Progenitor cell of endocrine pancreas (in vitro differentiated cells): ENCODE results near the gene RNF213. TPM values are rescaled to one million over a fixed set of nuclear protein-coding genes. Genes with fewer than 3 reads are reported as not detected.
A peak's percentile ranks its signal among the peaks of the same experiment; 100 is the strongest.

Experiments
- DNase-seq: peaks from one replicate; pipeline ENCODE4 v3.0.0; 2021; ENCODE audit warnings: low spot score; ENCODE audit not compliant: unreplicated experiment
- H3K27ac Mint-ChIP-seq: 2 replicates; pipeline ENCODE4 v1.8.0; 2021; ENCODE audit warnings: mild to moderate bottlenecking, moderate library complexity, mixed read lengths
- H3K27me3 Mint-ChIP-seq: 2 replicates; pipeline ENCODE4 v1.8.0; 2021; ENCODE audit warnings: mixed read lengths
- H3K36me3 Mint-ChIP-seq: 2 replicates; pipeline ENCODE4 v1.8.0; 2022; ENCODE audit warnings: mixed read lengths; ENCODE audit not compliant: insufficient read depth
- H3K4me1 Mint-ChIP-seq: 2 replicates; pipeline ENCODE4 v1.8.0; 2021; ENCODE audit warnings: low read depth, mixed read lengths
- H3K4me3 Mint-ChIP-seq: 2 replicates; pipeline ENCODE4 v1.8.0; 2021; ENCODE audit warnings: low read depth, mild to moderate bottlenecking, moderate library complexity, mixed read lengths
- H3K9me3 Mint-ChIP-seq: 2 replicates; pipeline ENCODE4 v1.8.0; 2021; ENCODE audit warnings: low read depth, mixed read lengths
- CTCF ChIP-seq: fragments of 200-600 bp; sonication (generic); IDR thresholded peaks from one replicate; pipeline ENCODE4 v1.5.0; 2021; ENCODE audit warnings: antibody characterized with exemption, mild to moderate bottlenecking; ENCODE audit not compliant: unreplicated experiment
- total RNA-seq: library from RNA; stranded (reverse); gene quantifications from 2 replicates; pipeline ENCODE4 v1.2.1, GENCODE V29; 2021

RNF213 gene
- total RNA-seq, 1 donor from 2014 or later, result 57.6 TPM

GRCh38 chr17:80423536-80424225 lies 163.0 kb downstream of the RNF213 start:
- peak overlapping the region; percentile 69 for H3K27ac Mint-ChIP-seq
- no peak for TF ChIP-seq CTCF
- no peak overlapping the region for H3K4me3 Mint-ChIP-seq
- H3K9me3 Mint-ChIP-seq, result no peaks in the 10 kb centered on the region
- H3K36me3 Mint-ChIP-seq, result no peaks in the 10 kb centered on the region
- H3K27me3 Mint-ChIP-seq, result no peaks in the 10 kb centered on the region
- peaks cover 2% of the 10 kb centered on the region for H3K4me1 Mint-ChIP-seq
- DNase-seq, result no peak

GRCh38 chr17:80424261-80424660 lies 163.6 kb downstream of the RNF213 start:
- no peak for DNase-seq
- TF ChIP-seq CTCF, result no peak
- Mint-ChIP-seq H3K27me3 (no peaks in the 10 kb centered on the region), H3K4me1 (peaks cover 2% of the 10 kb centered on the region), H3K27ac (no peak overlapping the region), H3K36me3 (no peaks in the 10 kb centered on the region), H3K4me3 (no peak overlapping the region), H3K9me3 (no peaks in the 10 kb centered on the region)

- H3K4me1 Mint-ChIP-seq, result peaks cover 2% of the 10 kb centered on the region
- no peaks in the 10 kb centered on the region for H3K27me3 Mint-ChIP-seq
- no peak overlapping the region for H3K27ac Mint-ChIP-seq
- H3K9me3 Mint-ChIP-seq, result no peaks in the 10 kb centered on the region
- H3K36me3 Mint-ChIP-seq, result no peaks in the 10 kb centered on the region
- no peak for DNase-seq
- no peak overlapping the region for H3K4me3 Mint-ChIP-seq
- TF ChIP-seq CTCF, result no peak
Observed at GRCh38 chr17:80424878-80425765, 164.5 kb downstream of the RNF213 start.

GRCh38 chr17:80425835-80426426 lies 165.3 kb downstream of the RNF213 start:
- Mint-ChIP-seq H3K9me3 (no peaks in the 10 kb centered on the region), H3K4me1 (peaks cover 2% of the 10 kb centered on the region), H3K4me3 (no peak overlapping the region), H3K27ac (no peak overlapping the region), H3K27me3 (no peaks in the 10 kb centered on the region), H3K36me3 (no peaks in the 10 kb centered on the region)
- no peak for DNase-seq
- TF ChIP-seq CTCF, result no peak

- no peak overlapping the region for H3K27ac Mint-ChIP-seq
- no peaks in the 10 kb centered on the region for H3K27me3 Mint-ChIP-seq
- peak; percentile 95 for TF ChIP-seq CTCF
- H3K9me3 Mint-ChIP-seq, result no peaks in the 10 kb centered on the region
- H3K4me3 Mint-ChIP-seq, result no peak overlapping the region
- H3K36me3 Mint-ChIP-seq, result no peaks in the 10 kb centered on the region
- peaks cover 2% of the 10 kb centered on the region for H3K4me1 Mint-ChIP-seq
- DNase-seq, result peak; percentile 85
Observed at GRCh38 chr17:80426671-80427326, 166.1 kb downstream of the RNF213 start.
